CD14-positive monocyte (primary cell): ENCODE measurements around the gene HEXA. TPM values are rescaled to one million over a fixed set of nuclear protein-coding genes. Genes with fewer than 3 reads are reported as not detected.

Source experiments
- DNase-seq, 3 donors: peaks; one replicate each; pipeline ENCODE4 v3.0.0-alpha.2; 2011 to 2022
- H2AFZ ChIP-seq: 2 replicates; pipeline ENCODE4 v1.6.0; 2012; ENCODE audit warnings: mild to moderate bottlenecking, low read depth, low read length, inconsistent platforms; ENCODE audit not compliant: insufficient read depth, poor library complexity, severe bottlenecking
- H3K27ac ChIP-seq, 2 donors: 1 replicate in 1 of 2; 2 replicates in 1 of 2; pipeline ENCODE4 v1.5.1; 2012 to 2013; ENCODE audit warnings: low read length in 2 of 2, control low read depth in 1 of 2, inconsistent platforms in 1 of 2, low read depth in 1 of 2, mild to moderate bottlenecking in 1 of 2
- H3K27me3 ChIP-seq, 2 donors: one replicate each; pipeline versions ENCODE4 v1.6.0 to v1.6.1; 2011 to 2013; ENCODE audit warnings: low read length in 2 of 2; ENCODE audit not compliant: control insufficient read depth in 2 of 2, insufficient read depth in 2 of 2
- H3K36me3 ChIP-seq, 2 donors: replicated peaks in 1 of 2; 1 replicate in 1 of 2; 2 replicates in 1 of 2; pipeline versions ENCODE4 v1.5.1 to v1.6.1; 2012 to 2013; ENCODE audit warnings: low read length in 2 of 2, control low read depth in 1 of 2, inconsistent platforms in 1 of 2, mild to moderate bottlenecking in 1 of 2; ENCODE audit not compliant: insufficient read depth in 2 of 2, control insufficient read depth in 1 of 2
- H3K4me1 ChIP-seq, 2 donors: 1 replicate in 1 of 2; 2 replicates in 1 of 2; pipeline versions ENCODE4 v1.5.1 to v1.6.1; 2012 to 2013; ENCODE audit warnings: low read length in 2 of 2, control low read depth in 1 of 2, inconsistent platforms in 1 of 2, mild to moderate bottlenecking in 1 of 2, moderate library complexity in 1 of 2; ENCODE audit not compliant: insufficient read depth in 2 of 2, control insufficient read depth in 1 of 2
- H3K4me2 ChIP-seq: replicated peaks from 2 replicates; pipeline ENCODE3; 2012; ENCODE audit warnings: low read length, moderate library complexity, mild to moderate bottlenecking; ENCODE audit not compliant: poor library complexity, severe bottlenecking; ENCODE audit errors: extremely low read depth
- H3K4me3 ChIP-seq, 3 experiments: fragments of 200-600 bp in 1 of 3; sonication (generic) in 1 of 3; replicated peaks in 1 of 3; 1 replicate in 2 of 3; 2 replicates in 1 of 3; pipeline ENCODE4 v1.5.1; 2011 to 2013; ENCODE audit warnings: low read length in 3 of 3, mild to moderate bottlenecking in 3 of 3, control low read depth in 2 of 3, low read depth in 2 of 3, inconsistent platforms in 1 of 3, moderate library complexity in 1 of 3
- H3K79me2 ChIP-seq: 2 replicates; pipeline ENCODE4 v1.6.0; 2012; ENCODE audit warnings: mild to moderate bottlenecking, control low read depth, inconsistent platforms, low read length, moderate library complexity; ENCODE audit not compliant: insufficient read depth
- H3K9ac ChIP-seq: 2 replicates; pipeline ENCODE4 v1.6.0; 2017; ENCODE audit warnings: low read length, mild to moderate bottlenecking; ENCODE audit not compliant: insufficient read depth, poor library complexity, severe bottlenecking
- H3K9me3 ChIP-seq, 2 donors: replicated peaks in 1 of 2; 1 replicate in 1 of 2; 2 replicates in 1 of 2; pipeline versions ENCODE4 v1.5.1 to v1.6.1; 2012 to 2013; ENCODE audit warnings: low read length in 2 of 2, control low read depth in 1 of 2; ENCODE audit not compliant: control insufficient read depth in 1 of 2, insufficient read depth in 1 of 2
- H4K20me1 ChIP-seq: 2 replicates; pipeline ENCODE4 v1.6.0; 2012; ENCODE audit warnings: mild to moderate bottlenecking, low read length, control low read depth, moderate library complexity; ENCODE audit not compliant: insufficient read depth
- H3K27ac Mint-ChIP-seq, 7 donors: one replicate each; pipeline ENCODE4 v1.8.0; 2020; ENCODE audit warnings: mild to moderate bottlenecking in 7 of 7, mixed read lengths in 7 of 7, moderate library complexity in 6 of 7, inconsistent platforms in 2 of 7
- H3K27me3 Mint-ChIP-seq, 3 donors: one replicate each; pipeline ENCODE4 v1.8.0; 2021 to 2022; ENCODE audit warnings: low read depth in 3 of 3, mild to moderate bottlenecking in 3 of 3, mixed read lengths in 3 of 3, moderate library complexity in 3 of 3, inconsistent platforms in 1 of 3
- H3K36me3 Mint-ChIP-seq, 2 donors: one replicate each; pipeline ENCODE4 v1.8.0; 2020; ENCODE audit warnings: mixed read lengths in 2 of 2, inconsistent platforms in 1 of 2, mild to moderate bottlenecking in 1 of 2
- H3K4me1 Mint-ChIP-seq: one replicate; pipeline ENCODE4 v1.8.0; 2020; ENCODE audit warnings: mild to moderate bottlenecking, mixed read lengths
- H3K4me3 Mint-ChIP-seq, 2 donors: one replicate each; pipeline ENCODE4 v1.8.0; 2020; ENCODE audit warnings: mild to moderate bottlenecking in 2 of 2, mixed read lengths in 2 of 2, moderate library complexity in 1 of 2
- H3K9me3 Mint-ChIP-seq, 7 donors: one replicate each; pipeline ENCODE4 v1.8.0; 2020 to 2022; ENCODE audit warnings: mixed read lengths in 7 of 7, mild to moderate bottlenecking in 6 of 7, moderate library complexity in 6 of 7, inconsistent platforms in 2 of 7
- CTCF ChIP-seq: fragments of 200-600 bp; IDR thresholded peaks from one replicate; pipeline ENCODE4 v1.8.0; 2022; ENCODE audit warnings: antibody characterized with exemption, mild to moderate bottlenecking
- WGBS: methylation state at CpG from one replicate; pipeline ENCODE4 v1.1.5; 2013; ENCODE audit warnings: missing lambda C conversion rate; ENCODE audit not compliant: insufficient coverage; 5-methylcytosine and 5-hydroxymethylcytosine counted together
- intact Hi-C, 2 donors: fragments of 100-400 bp; cut with micrococcal nuclease; formaldehyde crosslinking; loops; one replicate each; pipeline versions ENCODE4 v1.15.0 to v1.15.1; 2023
- polyA plus RNA-seq, 3 donors: library from polyadenylated mRNA; depleted of rRNA in 1 of 3; unstranded in 2 of 3; stranded (reverse) in 1 of 3; fragments of 300-500 nt in 2 of 3; fragments of >200 nt in 1 of 3; fragmentation: Illumina TruSeq in 2 of 3; gene quantifications; 1 replicate in 2 of 3; 2 replicates in 1 of 3; pipeline ENCODE4 v1.2.3, GENCODE V29; 2012 to 2021

The HEXA gene
- polyA plus RNA-seq, 3 donors = 164 to 192 (median 186) TPM

DNA sequence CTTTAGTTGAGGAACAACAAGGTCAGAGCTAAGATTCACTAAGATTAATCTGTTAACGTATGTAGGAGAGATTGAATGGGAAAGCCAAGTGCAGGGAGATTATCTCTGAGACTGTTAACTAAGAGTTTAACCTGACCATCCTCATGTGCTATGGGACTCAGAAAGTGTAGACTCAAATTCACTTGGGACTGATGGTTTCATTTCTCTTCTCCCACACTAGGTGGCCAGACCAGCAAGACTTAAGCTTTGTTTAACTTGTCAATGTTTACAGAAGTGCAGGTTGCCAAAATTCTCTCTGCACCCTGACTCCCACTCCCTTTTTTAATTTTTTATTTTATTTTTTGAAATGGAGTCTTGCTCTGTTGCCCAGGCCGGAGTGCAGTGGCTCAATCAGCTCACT lies 6.3 kb upstream of the HEXA start:
- no peak overlapping the region for H3K27ac ChIP-seq
- peaks cover 1 to 7% of the 10 kb centered on the region in 2 donors for H3K4me1 ChIP-seq
- no peaks in the 10 kb centered on the region for H3K79me2 ChIP-seq
- H2AFZ ChIP-seq = no peak overlapping the region
- no peak overlapping the region for H3K4me2 ChIP-seq
- 100% methylated on average over 1 of the region's 2 CpGs for WGBS
- intact Hi-C loops = no loop called here
- no peaks in the 10 kb centered on the region for H3K27me3 ChIP-seq
- H3K9ac ChIP-seq = no peak overlapping the region
- Mint-ChIP-seq H3K4me1 (peaks cover 17% of the 10 kb centered on the region), H3K9me3 (no peaks in the 10 kb centered on the region), H3K27ac (no peak overlapping the region), H3K36me3 (no peaks in the 10 kb centered on the region), H3K4me3 (no peak overlapping the region), H3K27me3 (peaks cover 2 to 3% (median 2%) of the 10 kb centered on the region in 3 donors)
- TF ChIP-seq CTCF = peak; percentile 15
- H3K4me3 ChIP-seq = no peak overlapping the region
- no peaks in the 10 kb centered on the region for H3K9me3 ChIP-seq
- H4K20me1 ChIP-seq = no peaks in the 10 kb centered on the region
- H3K36me3 ChIP-seq = no peaks in the 10 kb centered on the region
- no peak for DNase-seq

- Histone ChIP-seq H3K4me3 (no peak overlapping the region), H3K9ac (no peak overlapping the region), H2AFZ (no peak overlapping the region), H3K36me3 (no peaks in the 10 kb centered on the region), H3K4me1 (peaks cover 10 to 17% of the 10 kb centered on the region in 2 donors), H4K20me1 (no peaks in the 10 kb centered on the region), H3K27ac (no peak overlapping the region), H3K27me3 (no peaks in the 10 kb centered on the region), H3K4me2 (no peak overlapping the region), H3K79me2 (peaks cover 12% of the 10 kb centered on the region), H3K9me3 (no peaks in the 10 kb centered on the region)
- Mint-ChIP-seq H3K9me3 (no peaks in the 10 kb centered on the region), H3K36me3 (no peaks in the 10 kb centered on the region), H3K4me3 (no peak overlapping the region), H3K27ac (no peak overlapping the region), H3K27me3 (peaks cover 2 to 3% (median 2%) of the 10 kb centered on the region in 3 donors), H3K4me1 (peaks cover 27% of the 10 kb centered on the region)
- no peak for TF ChIP-seq CTCF
- intact Hi-C loops = no loop called here
- no peak for DNase-seq
- WGBS = 57% methylated on average over 2 of the region's 4 CpGs
These were observed 4.9 kb upstream of the HEXA start for GRCh38 chr15:72380743-72381142.
